Fibroblast of mammary gland (primary cell): ENCODE results near the gene TCIRG1.

Source experiments
- DNase-seq: peaks from one replicate; pipeline ENCODE4 v3.0.0-alpha.2; 2010; ENCODE audit warnings: low read depth
- H3K4me3 ChIP-seq: 2 replicates; pipeline ENCODE4 v1.5.1; 2011; ENCODE audit warnings: low read depth, mild to moderate bottlenecking, low read length, moderate library complexity; ENCODE audit not compliant: control insufficient read depth
- TF ChIP-seq, protein P1 (sequence below): conservative IDR thresholded peaks from 2 replicates; pipeline ENCODE4 v1.5.1; 2011; ENCODE audit warnings: low read depth, low read length, inconsistent platforms; ENCODE audit not compliant: control insufficient read depth, insufficient read depth

Gene TCIRG1

GRCh38 chr11:68047437-68048290, 8.8 kb downstream of the TCIRG1 start:
- TF ChIP-seq, protein P1, sequence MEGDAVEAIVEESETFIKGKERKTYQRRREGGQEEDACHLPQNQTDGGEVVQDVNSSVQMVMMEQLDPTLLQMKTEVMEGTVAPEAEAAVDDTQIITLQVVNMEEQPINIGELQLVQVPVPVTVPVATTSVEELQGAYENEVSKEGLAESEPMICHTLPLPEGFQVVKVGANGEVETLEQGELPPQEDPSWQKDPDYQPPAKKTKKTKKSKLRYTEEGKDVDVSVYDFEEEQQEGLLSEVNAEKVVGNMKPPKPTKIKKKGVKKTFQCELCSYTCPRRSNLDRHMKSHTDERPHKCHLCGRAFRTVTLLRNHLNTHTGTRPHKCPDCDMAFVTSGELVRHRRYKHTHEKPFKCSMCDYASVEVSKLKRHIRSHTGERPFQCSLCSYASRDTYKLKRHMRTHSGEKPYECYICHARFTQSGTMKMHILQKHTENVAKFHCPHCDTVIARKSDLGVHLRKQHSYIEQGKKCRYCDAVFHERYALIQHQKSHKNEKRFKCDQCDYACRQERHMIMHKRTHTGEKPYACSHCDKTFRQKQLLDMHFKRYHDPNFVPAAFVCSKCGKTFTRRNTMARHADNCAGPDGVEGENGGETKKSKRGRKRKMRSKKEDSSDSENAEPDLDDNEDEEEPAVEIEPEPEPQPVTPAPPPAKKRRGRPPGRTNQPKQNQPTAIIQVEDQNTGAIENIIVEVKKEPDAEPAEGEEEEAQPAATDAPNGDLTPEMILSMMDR, result no peak
- H3K4me3 ChIP-seq, result no peak overlapping the region

GRCh38 chr11:68048681-68049508, 10.1 kb downstream of the TCIRG1 start:
- TF ChIP-seq, protein P1, result no peak
- H3K4me3 ChIP-seq, result no peak overlapping the region
- no peak for DNase-seq

More at GRCh38 chr11:68047437-68048290, 8.8 kb downstream of the TCIRG1 start:
- DNase-seq, result no peak

DNA sequence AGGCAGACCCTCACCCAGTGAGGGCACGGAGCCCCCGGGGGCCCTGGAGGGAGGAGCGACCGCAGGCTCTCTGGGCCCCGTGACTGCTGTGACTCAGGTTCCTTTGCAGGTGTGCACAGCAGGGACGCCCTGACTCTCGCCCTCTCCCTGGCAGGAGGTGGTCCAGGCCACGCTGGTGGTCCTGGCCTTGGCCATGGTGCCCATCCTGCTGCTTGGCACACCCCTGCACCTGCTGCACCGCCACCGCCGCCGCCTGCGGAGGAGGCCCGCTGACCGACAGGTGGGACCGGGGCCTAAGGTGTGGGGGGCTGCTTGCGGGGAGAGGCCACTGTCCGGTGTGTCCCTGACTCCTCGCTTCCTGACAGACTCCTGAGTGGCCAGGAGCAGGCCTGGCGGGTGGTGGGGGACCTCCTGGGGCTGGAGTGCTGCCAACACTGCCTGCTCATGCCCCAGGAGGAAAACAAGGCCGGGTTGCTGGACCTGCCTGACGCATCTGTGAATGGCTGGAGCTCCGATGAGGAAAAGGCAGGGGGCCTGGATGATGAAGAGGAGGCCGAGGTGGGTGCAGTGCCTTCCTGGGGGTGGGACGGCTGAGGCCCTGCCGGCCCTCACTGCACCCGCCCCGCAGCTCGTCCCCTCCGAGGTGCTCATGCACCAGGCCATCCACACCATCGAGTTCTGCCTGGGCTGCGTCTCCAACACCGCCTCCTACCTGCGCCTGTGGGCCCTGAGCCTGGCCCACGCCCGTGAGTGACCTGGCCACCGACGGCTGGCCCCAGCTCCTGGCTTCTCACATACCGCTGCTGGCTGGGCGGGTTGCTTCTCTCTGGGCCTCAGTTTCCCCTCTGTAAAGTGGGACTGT, 10.9 kb downstream of the TCIRG1 start:
- no peak overlapping the region for H3K4me3 ChIP-seq
- TF ChIP-seq, protein P1, result no peak
- peak; percentile 36 for DNase-seq

DNA sequence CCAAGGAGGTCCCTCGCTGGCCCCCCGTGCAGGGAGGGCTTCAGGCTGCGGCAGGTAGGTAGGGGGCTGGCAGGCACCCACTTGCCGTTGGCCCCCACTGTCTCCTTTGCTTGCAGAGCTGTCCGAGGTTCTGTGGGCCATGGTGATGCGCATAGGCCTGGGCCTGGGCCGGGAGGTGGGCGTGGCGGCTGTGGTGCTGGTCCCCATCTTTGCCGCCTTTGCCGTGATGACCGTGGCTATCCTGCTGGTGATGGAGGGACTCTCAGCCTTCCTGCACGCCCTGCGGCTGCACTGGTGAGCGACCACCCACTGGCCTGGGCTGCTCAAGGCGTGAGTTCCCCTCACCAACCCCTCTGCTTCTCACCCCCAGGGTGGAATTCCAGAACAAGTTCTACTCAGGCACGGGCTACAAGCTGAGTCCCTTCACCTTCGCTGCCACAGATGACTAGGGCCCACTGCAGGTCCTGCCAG, 11.6 kb downstream of the TCIRG1 start:
- H3K4me3 ChIP-seq, result no peak overlapping the region
- TF ChIP-seq, protein P1, result no peak
- no peak for DNase-seq

- no peak overlapping the region for H3K4me3 ChIP-seq
- TF ChIP-seq, protein P1, result no peak
- no peak for DNase-seq
Observed at GRCh38 chr11:68051191-68052136, 12.6 kb downstream of the TCIRG1 start.
